Gastroesophageal sphincter (tissue), 4 donors: ENCODE data around the gene SDK2. TPM values are rescaled to one million over a fixed set of nuclear protein-coding genes. Genes with fewer than 3 reads are reported as not detected.

Experiments used
- ATAC-seq: fragments of 150-250 bp; one replicate; pipeline ENCODE4 v1.9.1; 2016; ENCODE audit warnings: mild to moderate bottlenecking, moderate library complexity
- H3K27ac ChIP-seq, 4 donors: fragments of 200-600 bp; sonication (generic) in 3 of 4; 1 replicate in 3 of 4; 2 replicates in 1 of 4; pipeline ENCODE4 v1.5.1; 2016 to 2019
- H3K27me3 ChIP-seq: fragments of 200-600 bp; sonication (generic); one replicate; pipeline ENCODE4 v1.5.1; 2019
- H3K36me3 ChIP-seq, 2 donors: fragments of 200-600 bp; sonication (generic); one replicate each; pipeline ENCODE4 v1.5.1; 2019; ENCODE audit warnings: control low read depth in 1 of 2
- H3K4me1 ChIP-seq, 3 donors: fragments of 200-600 bp; sonication (generic); 1 replicate in 2 of 3; 2 replicates in 1 of 3; pipeline ENCODE4 v1.5.1; 2016 to 2019; ENCODE audit warnings: control low read depth in 2 of 3
- H3K4me3 ChIP-seq, 2 donors: fragments of 200-600 bp; sonication (generic); one replicate each; pipeline ENCODE4 v1.5.1; 2019; ENCODE audit warnings: mild to moderate bottlenecking in 1 of 2, moderate library complexity in 1 of 2
- H3K9me3 ChIP-seq, 3 donors: fragments of 200-600 bp; sonication (generic); one replicate each; pipeline ENCODE4 v1.5.1; 2017 to 2019; ENCODE audit warnings: control low read depth in 2 of 3
- CTCF ChIP-seq, 4 experiments: fragments of 200-600 bp in 2 of 4; fragments of 450-650 bp in 2 of 4; sonication (generic) in 1 of 4; IDR thresholded peaks; one replicate each; pipeline ENCODE4 v1.5.1; 2017 to 2019; ENCODE audit warnings: antibody characterized with exemption in 4 of 4, mild to moderate bottlenecking in 2 of 4, moderate library complexity in 2 of 4
- EP300 ChIP-seq: sonication (generic); formaldehyde crosslinking; IDR thresholded peaks from one replicate; pipeline ENCODE4 v1.6.1; 2017; ENCODE audit warnings: antibody characterized with exemption, mild to moderate bottlenecking
- POLR2A ChIP-seq, 2 donors: fragments of 450-650 bp; IDR thresholded peaks; one replicate each; pipeline ENCODE4 v1.6.1; 2017; ENCODE audit warnings: antibody characterized with exemption in 2 of 2, mild to moderate bottlenecking in 2 of 2, moderate library complexity in 1 of 2
- POLR2AphosphoS5 ChIP-seq: sonication (generic); formaldehyde crosslinking; IDR thresholded peaks from one replicate; pipeline ENCODE4 v1.6.1; 2017; ENCODE audit warnings: antibody characterized with exemption
- WGBS, 2 donors: methylation state at CpG; one replicate each; pipeline ENCODE4 v1.1.5; 2018; ENCODE audit warnings: low coverage in 1 of 2; 5-methylcytosine and 5-hydroxymethylcytosine counted together
- total RNA-seq, 4 donors: library from RNA; depleted of rRNA; stranded (reverse); fragments of >200 nt; gene quantifications; one replicate each; pipeline ENCODE4 v1.1.0, GENCODE V29; 2016

SDK2 gene
- total RNA-seq, 4 donors from 2014 or later = 0.31 to 2.0 (median 0.78) TPM

- WGBS, 2 donors = 53 to 72% methylated on average over 3 to 7 of the region's 12 CpGs
- Histone ChIP-seq H3K4me3 (no peak overlapping the region), H3K36me3 (no peaks in the 10 kb centered on the region), H3K9me3 (no peaks in the 10 kb centered on the region), H3K27ac (no peak overlapping the region), H3K27me3 (peaks cover 89% of the 10 kb centered on the region), H3K4me1 (peaks cover 0 to 49% (median 19%) of the 10 kb centered on the region in 3 donors)
- ATAC-seq = no peak
- TF ChIP-seq POLR2AphosphoS5 (no peak), CTCF (IDR thresholded peaks at IDR 0.05) (no peak), POLR2A (IDR thresholded peaks at IDR 0.05) (no peak), EP300 (no peak)
Measured at GRCh38 chr17:73641826-73642600, 2.2 kb downstream of the SDK2 start.

GRCh38 chr17:73640691-73641090 lies 3.6 kb downstream of the SDK2 start:
- peaks cover 76% of the 10 kb centered on the region for H3K27me3 ChIP-seq
- H3K36me3 ChIP-seq = no peaks in the 10 kb centered on the region
- WGBS, 2 donors = 53 to 81% methylated on average over 2 to 4 of the region's 4 CpGs
- H3K27ac ChIP-seq = no peak overlapping the region
- peaks cover 0 to 47% (median 19%) of the 10 kb centered on the region in 3 donors for H3K4me1 ChIP-seq
- no peak overlapping the region for H3K4me3 ChIP-seq
- no peaks in the 10 kb centered on the region for H3K9me3 ChIP-seq
- TF ChIP-seq POLR2AphosphoS5 (no peak), POLR2A (IDR thresholded peaks at IDR 0.05) (no peak), CTCF (IDR thresholded peaks at IDR 0.05) (no peak), EP300 (no peak)
- ATAC-seq = no peak

GRCh38 chr17:73639932-73640331 lies 4.3 kb downstream of the SDK2 start:
- 0 to 65% methylated on average over 2 to 9 of the region's 12 CpGs for WGBS, 2 donors
- H3K9me3 ChIP-seq = no peaks in the 10 kb centered on the region
- H3K27ac ChIP-seq = no peak overlapping the region
- no peak overlapping the region for H3K4me3 ChIP-seq
- no peak for ATAC-seq
- TF ChIP-seq POLR2AphosphoS5 = no peak
- H3K27me3 ChIP-seq = peaks cover 69% of the 10 kb centered on the region
- H3K4me1 ChIP-seq = peaks cover 0 to 39% (median 19%) of the 10 kb centered on the region in 3 donors
- H3K36me3 ChIP-seq = no peaks in the 10 kb centered on the region

GRCh38 chr17:73639322-73639721 lies 4.9 kb downstream of the SDK2 start:
- no peak for ATAC-seq
- H3K4me3 ChIP-seq = no peak overlapping the region
- no peak overlapping the region for H3K27ac ChIP-seq
- no peak for TF ChIP-seq EP300
- no peak for TF ChIP-seq CTCF (IDR thresholded peaks at IDR 0.05)
- TF ChIP-seq POLR2A (IDR thresholded peaks at IDR 0.05) = no peak
- TF ChIP-seq POLR2AphosphoS5 = no peak
- H3K4me1 ChIP-seq = peaks cover 0 to 33% (median 17%) of the 10 kb centered on the region in 3 donors
- no peaks in the 10 kb centered on the region for H3K36me3 ChIP-seq
- H3K9me3 ChIP-seq = no peaks in the 10 kb centered on the region
- H3K27me3 ChIP-seq = peaks cover 63% of the 10 kb centered on the region
- 60% methylated on average over 1 of the region's 11 CpGs; no CpG with 5 or more reads in 1 of the 2 donors for WGBS, 2 donors

GRCh38 chr17:73638556-73638955 lies 5.7 kb downstream of the SDK2 start:
- TF ChIP-seq CTCF (IDR thresholded peaks at IDR 0.05) (no peak), POLR2A (IDR thresholded peaks at IDR 0.05) (no peak), POLR2AphosphoS5 (no peak), EP300 (no peak)
- peaks cover 55% of the 10 kb centered on the region for H3K27me3 ChIP-seq

More at GRCh38 chr17:73638556-73638955, 5.7 kb downstream of the SDK2 start:
- Histone ChIP-seq H3K36me3 (no peaks in the 10 kb centered on the region), H3K4me3 (no peak overlapping the region), H3K4me1 (peaks cover 0 to 25% (median 9%) of the 10 kb centered on the region in 3 donors), H3K27ac (no peak overlapping the region), H3K9me3 (no peaks in the 10 kb centered on the region)
- WGBS, 2 donors = 78 to 100% methylated on average over 3 of the region's 3 CpGs
- no peak for ATAC-seq
